Effector CD4-positive, alpha-beta T cell (primary cell): ENCODE measurements around the gene CLEC18B. TPM values are rescaled to one million over a fixed set of nuclear protein-coding genes. Genes with fewer than 3 reads are reported as not detected.
"Not testable (repeated sequence)": the region's sequence is repeated elsewhere in the genome, so short reads cannot be mapped to it uniquely, and the experiment has no call there.

Experiments
- DNase-seq: peaks from one replicate; pipeline ENCODE4 v3.0.0-alpha.2; 2020
- total RNA-seq: gene quantifications from one replicate; lab custom pipeline; 2026; lab: John Stamatoyannopoulos, UW

CLEC18B gene
- not detected for total RNA-seq

DNA sequence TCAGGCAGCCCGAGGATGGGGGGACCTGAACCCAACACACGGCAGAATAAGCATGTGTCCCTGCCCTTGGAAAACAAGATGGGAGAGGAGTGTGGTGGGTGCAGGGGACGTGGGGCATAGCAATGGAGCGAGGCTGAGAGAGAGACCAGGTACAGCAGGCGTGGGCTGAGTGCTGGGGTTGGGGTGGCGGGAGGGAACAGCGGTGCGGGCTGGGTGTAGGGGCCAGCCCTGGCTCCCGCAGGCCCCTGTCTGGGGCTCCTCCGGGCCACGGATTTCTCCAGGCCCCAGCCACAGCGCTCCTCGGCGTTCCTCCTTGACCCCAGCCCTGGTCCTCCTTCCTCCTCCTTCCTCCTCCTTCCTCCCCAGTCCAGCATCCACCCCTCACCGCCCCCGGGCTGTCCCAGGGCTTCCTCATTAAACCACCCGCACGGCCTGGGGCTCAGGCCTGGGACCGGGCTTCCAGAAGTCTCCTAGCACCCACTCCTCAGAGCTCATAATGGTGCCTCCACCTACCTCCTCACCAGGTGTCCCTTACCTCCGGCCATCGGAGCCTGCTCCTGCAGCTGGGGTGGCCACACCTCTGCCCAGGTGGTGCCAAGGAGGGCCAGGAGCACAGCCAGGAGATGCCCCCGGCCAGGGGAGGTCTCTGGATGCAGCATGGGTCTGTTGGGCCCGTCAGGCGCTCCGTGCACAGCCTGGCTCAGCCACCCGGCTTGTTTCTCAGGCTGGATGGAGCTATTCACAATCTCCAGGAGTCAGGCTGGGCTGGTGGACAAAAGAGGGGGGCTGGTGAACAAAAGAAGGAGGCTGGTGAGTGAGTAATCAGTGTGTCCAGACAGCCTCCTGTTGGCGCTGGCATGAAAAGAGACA lies at the start of gene CLEC18B:
Gene CLEC18B, minus strand, starts transcription at position 867 of the 870 bp plus-strand sequence. Its CDS starts 208 bp downstream, at position 659.
- DNase-seq: not testable (repeated sequence)

DNA sequence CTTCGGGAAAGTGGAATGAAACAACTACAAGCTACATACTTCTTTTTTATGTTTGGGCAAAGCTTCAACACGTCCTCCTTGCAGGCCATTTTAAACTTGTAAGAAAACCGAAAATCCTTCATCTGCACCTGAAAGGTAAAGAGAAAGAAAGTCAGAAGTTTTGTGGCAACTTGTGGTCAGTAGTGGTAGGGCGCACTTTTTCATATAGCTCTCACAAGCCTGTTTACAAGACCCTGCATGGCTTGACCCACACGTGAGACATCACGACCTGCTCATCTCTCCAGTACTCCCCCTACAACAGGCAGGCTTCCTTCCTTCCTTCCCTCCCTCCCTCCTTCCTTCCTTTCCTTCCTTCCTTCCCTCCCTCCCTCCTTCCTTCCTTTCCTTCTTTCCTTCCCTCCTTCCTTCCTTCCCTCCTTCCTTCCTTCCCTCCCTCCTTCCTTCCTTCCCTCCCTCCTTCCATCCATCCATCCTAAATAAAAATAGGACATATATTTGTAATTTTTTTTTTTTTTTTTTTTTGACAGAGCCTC lies 48.7 kb upstream of the CLEC18B start:
- DNase-seq: no peak

DNA sequence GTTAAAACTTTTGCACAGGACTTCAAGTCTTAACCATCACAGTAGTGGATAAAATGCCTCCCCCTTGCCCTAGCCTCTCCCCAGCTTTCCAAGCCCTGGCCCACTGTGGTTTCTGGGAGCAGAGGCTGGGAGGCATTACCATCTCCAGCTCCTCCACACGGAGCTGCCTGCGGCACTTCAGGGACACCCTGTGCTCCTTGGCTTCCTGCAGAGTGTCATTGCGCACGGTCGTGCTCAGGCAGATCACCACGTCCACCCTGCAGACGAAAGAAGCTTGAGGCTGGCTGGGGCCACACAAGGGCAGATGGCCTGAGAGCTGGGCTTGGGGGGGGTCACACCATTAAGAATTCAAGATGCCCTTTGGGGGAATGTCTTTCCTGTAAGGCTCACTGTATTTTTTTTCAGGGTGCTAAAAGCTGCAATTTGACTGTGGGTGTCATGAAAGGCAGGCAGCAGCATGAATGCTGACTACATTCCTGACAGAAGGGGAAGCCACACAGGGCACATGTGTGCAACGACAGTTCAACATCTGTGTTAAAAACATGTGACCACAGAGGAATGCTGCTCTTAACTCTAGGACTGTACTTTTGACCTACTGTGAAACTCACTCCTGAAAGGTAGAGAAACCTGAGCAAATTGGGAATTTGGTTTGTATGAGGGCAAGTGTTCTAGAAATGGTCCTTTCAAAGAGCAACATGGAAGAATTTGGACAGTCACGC lies 47.7 kb upstream of the CLEC18B start:
- no peak for DNase-seq

DNA sequence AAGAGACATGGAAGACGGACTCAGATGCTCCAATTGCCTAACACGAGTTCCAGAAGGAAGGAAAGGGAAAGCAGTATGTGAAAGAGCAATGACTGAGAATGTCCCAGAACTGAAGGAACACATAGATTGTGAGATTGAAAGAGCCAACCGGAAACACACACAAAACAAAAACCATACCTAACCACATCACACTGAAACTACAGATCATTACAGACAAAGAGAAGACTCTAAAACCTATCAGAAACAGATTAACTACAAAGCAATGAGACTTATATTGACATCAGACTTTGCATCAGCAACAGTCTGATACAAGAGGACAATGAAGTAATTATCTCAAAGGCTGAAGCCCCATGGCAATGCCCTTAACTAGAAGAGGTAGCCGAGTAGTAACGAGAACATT lies 45.6 kb upstream of the CLEC18B start:
- no peak for DNase-seq

DNA sequence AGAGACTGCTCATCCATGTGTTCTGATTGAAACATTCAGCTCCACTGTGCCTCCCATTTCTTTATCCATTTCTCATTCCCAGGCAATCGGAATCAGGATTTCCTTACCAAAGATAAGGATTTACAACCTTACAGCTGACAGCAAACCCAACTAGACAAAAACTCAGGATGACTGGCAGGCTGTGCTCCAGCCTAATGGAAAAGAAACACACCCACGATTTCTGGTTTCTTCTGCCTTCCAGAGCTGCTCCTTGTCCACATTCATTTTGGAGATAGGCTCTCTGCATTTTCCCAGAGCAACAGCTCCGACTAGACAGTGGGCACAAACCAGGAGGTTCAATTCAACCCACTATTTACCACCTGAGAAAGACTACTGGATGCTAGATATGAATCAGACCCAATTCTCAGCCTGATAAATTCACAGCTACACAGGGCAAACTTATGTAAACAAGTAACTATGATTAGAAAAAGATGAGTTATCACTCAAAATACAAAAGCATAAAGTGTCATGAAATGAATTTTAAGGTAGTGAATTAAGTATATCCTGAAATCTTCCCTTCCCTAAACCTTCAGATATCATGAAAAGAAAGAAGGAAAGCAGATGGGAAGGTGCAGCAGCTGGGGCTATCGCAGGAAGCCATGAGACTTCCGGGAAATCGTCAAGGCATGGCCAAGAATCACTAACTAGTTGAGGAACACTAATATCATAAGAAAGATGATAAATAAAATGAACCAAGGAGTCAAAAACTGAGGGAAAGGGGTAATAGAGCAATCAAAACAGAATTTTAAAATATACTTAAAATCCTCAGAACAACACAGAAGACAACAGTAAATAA lies 44.8 kb upstream of the CLEC18B start:
- DNase-seq: no peak

DNA sequence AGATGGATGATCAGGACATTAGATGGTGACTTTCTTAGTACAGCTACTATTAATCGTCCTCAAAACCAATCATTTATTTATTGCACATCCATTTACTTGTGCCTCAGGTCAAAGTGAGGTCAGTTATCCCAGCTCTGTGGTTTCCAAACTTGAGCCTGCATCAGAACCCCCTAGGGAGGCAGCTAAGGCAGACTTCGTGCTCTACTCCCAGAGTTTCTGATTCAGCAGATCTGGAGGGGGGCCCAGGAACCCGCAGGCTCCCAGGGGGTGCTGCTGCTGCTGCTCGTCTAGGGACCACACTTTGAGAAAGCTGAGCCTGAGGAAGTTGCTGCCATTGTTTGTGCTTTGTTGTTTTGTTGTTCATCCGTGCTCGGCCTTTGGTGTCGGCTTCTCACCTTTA lies 44.0 kb upstream of the CLEC18B start:
- DNase-seq: no peak

DNA sequence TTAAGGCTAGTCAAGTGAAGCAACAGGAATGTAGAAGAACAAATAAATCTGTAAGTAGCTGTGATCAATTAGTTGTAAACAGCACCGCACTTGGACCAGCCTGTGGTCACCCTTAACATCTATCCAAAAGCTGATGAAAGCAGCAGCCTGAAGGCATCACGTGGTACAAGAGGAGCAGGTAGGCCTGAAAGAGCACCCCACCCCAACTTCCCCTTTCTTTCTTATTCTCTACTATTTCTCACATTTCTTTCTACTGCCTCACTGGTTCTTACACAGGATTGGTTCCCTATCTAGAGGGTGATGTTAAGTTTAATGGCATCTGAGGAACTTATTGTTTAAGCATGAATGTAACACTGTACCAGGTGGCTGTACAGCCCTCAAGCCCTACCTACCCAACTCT lies 42.6 kb upstream of the CLEC18B start:
- DNase-seq: no peak

DNA sequence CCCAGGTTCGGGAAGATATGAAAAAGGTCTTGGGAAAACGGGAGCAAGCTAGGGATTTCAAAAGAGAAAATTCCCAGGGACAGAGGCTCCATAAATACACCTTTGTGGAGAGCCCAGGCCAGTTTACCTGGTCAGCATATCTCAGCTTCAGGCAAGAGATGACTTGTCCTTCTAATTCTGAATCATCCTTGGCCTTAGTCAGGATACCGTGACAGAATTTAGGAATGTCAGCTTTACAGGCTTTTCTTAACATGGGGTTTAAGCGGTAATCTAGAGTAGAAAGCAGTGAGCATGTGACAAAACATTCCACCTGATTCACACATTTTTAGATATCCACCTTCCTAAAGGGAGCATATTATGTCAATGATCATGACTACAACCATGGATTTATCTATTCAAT lies 41.1 kb upstream of the CLEC18B start:
- no peak for DNase-seq

DNA sequence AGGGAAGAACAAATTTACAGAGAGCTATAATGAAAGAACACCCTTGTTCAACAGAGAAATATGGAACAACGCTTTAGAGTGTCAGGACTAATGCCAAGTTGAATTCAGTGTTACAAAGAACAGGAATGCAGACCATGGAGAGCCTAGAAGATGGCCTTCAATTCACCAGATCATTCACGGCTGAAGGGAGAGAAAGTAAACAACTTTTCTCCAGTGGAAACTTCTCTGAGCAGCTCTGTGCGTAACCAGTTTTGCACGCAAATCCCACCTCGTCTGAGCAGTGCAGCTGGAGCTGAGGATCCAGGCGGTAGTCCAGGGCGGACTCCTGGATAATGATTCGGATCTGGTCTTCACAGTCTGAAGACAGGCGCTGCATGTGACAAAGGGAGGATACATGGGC lies 40.5 kb upstream of the CLEC18B start:
- no peak for DNase-seq

DNA sequence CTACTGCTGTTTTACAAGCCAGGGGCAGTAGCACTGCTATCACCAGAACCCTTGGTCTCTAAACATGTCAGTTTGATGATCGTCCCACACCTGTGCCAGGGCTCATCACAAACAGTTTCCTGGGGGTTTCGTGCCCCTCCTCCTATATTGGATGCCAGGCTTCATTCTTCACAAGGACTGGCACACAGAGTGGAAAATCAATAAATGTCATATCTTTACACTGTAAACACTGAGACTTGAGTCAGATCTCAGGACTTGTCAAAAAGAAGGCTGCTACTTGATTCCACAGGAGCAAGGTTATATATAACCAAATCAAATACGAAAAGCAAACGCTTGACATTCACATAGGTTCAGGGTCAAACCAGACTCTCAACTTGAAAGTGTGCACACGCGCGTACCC lies 39.3 kb upstream of the CLEC18B start:
- DNase-seq: no peak

DNA sequence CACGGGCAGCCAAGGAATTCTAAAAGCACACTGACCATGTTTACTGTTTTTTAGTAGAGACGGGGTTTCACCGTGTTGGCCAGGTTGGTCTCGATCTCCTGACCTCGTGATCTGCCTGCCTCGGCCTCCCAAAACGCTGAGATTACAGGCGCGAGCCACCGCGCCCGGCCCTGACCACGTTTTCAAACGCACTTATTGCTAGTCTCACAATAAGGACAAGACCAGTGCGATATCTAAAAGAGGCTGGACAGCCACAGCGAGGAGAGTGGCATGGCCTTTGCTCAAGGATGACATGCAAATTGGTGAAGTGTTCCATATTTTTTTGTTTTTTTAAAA lies 35.0 kb upstream of the CLEC18B start:
- DNase-seq: no peak

DNA sequence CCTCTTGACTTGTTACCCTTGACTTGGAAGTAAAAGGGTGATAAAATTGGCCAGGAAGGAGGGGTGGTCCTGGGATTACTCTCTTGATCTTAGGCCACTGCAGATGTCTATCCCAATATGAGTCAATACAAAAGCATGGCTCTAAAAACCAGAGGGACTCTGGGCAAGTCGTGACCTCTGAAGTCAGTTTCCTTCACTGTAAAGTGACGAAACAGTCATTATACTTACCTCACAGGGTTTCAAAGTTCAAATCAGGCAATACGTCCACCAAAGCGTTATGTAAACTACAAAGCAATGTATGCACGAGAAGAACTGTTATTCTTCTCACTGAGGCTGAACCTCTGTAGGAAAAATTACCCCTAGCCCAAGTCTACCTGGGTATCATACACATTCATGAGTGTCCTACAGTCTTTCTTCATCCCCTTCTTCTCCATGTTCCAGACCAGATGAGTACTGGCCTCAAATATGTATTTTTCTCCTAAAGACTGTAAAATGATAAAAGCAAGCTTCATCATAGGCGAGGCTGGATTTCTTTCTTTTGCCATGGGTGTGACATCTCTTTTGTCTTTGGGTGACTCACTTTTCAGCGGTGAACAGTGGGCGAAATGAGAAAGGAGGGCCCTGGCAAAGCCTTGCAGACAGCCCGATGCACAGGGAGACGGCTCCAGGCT lies 34.5 kb upstream of the CLEC18B start:
- DNase-seq: no peak

DNA sequence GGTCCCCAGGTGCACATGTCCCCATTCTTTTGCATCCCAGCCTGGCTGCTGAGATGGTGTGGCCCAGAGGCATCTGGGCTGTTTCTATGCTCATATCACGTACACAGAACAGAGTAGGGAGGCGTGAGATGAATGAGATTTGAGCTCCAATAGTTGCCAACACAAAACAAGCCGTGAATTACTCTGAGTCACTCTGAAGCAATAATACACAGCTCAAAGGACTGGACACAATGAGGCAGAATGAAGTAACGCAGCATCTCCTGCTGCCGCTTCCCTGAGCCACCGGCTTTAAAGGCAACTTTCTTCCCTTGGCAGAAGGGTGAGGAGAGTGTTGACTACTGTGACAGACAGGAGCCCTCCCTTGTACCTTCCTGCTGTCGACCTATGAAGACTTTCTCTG lies 33.9 kb upstream of the CLEC18B start:
- no peak for DNase-seq

DNA sequence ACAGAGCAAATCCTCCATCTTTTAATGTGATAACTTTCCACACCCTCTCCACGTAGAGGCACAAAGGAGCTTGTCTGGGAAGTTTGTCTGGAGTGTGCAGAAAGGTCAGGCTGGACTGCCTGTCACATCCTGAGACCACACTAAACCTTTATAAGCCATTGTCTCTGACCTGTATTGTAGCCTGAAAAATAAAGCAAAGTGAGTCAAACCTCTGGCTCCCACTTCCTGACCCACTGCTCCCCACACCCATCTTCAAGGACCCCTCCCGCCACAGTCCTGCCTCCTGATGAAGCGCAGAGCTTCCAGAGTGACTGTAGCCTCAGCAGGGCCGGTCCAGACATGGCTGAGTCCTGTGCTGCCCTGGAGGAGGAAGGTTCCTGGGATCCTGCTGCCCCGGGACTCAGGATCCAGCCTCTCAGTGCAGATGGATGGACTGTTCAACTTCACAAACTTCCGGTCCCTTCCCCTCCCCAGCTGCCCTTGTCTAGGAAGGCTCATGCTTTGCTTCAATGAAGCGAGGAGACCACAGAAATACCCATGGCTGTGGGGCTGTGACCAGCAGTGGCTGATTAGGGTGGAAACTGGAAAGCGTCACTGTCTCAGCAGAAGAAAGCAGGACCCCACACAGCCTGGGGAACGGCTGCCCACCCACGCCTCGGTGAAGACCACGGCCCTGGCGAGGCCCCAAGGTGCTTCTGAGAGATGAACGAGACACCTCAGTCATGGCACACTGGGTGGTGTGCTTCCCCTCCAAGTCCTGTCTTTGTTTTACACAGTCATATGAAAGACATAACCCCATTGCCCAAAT lies 30.9 kb upstream of the CLEC18B start:
- no peak for DNase-seq

DNA sequence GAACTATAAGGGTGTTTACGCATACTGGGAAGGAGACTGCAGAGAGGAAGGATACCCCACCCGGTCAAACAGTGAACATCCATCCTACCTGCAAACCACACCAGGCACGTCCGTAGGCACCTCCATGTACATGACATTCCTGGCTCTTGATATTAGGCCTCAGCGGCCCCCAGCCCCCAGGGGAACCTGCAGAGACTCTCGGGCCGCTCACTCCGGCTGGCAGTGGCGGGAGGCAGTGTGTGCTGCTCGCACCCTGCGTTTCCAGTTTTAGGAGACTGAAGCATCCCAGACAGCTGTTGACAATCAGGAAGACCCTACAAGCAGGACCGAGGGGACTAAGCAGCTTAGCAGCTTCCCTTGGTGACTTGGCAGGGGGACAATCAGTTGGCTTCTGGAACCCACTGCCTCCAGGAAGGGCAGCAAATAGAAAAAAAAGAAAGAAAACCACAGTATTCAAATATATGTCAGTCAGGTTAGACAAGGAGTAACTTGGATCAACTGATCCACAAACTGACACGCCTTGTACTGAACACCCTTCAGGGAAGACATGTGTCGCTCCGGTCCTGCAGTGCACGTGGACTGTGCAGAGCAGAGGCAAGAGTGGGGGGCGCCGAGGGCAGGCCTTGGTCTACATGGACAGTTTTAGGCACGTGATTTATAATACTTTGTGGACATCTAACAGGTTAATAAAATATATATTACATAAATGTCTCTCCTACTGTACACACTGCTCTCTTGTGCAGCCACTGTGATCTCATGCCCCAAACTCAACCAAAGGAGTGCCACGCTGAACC lies 29.9 kb upstream of the CLEC18B start:
- DNase-seq: no peak

DNA sequence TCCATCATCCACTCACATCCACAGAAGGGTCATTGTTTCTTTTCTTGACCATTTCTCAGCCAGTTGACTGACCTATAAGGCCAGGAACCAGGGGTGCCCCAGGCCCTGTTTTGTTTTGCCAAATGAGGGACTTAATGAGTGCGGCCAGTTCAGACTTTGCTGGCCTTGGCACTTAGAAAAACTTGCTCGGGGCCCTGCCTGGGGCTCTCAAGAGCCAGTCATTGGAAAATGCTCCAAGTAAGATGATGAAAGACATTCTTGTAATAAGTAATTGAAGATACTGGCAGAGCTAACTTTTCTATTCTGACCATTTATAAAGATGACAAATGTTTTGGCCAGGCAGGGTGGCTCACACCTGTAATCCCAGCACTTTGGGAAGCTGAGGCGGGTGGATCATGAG lies 29.0 kb upstream of the CLEC18B start:
- DNase-seq: no peak

DNA sequence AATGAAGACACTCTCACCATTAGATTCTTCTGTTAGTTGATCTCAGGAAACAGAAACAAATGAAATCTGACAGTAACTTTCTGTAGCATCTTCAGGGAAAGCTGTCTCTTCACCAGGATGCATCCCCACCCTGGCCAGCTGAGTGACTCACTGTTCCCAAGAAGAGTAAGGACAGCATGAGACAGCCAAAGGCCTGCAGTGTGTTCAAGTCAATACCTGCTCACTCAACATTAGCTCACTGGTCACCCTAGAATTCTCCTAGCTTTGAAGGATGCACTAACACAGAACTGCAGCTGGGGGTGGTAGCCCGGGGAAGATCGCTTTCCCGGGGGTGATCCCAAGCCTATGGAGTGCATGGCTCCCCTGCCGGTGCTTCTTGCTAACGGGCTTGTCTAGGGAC lies 28.2 kb upstream of the CLEC18B start:
- no peak for DNase-seq

DNA sequence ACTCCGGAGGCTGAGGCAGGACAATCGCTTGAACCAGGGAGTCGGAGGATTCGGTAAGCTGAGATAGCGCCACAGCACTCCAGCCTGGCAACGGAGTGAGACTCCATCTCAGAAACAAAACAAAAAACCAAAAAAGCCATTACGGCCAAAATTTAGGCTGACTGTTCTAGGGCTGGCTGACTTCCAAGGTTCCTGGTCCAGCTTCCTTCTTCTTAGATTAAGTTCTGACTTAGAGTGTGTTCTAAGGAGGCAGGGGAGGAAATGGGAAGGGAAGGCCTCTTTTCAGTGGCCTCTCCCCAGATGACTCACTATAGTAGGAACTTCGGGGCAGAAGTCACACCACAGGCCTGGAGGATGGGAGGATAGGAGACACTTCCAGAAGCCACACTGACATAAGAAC lies 27.7 kb upstream of the CLEC18B start:
- DNase-seq: no peak

DNA sequence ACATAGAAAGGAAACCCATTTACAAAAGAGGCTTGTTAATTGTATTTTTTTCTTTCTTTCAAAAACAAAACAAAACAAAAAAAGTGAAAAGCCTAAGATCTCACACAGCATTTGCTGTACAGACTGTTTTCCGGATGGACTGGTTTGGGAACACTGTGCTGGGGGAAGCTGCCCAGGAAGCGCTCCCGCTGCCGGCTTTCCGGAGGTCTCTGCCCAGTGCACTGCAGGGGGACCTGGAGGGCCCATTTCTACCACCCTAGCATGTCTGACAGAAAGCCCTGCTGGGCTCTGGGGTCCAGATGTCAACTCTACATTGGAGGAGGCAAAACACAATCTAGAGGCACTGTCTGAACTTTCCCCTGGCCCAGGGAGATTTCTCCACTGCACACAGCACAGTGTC lies 26.3 kb upstream of the CLEC18B start:
- no peak for DNase-seq

DNA sequence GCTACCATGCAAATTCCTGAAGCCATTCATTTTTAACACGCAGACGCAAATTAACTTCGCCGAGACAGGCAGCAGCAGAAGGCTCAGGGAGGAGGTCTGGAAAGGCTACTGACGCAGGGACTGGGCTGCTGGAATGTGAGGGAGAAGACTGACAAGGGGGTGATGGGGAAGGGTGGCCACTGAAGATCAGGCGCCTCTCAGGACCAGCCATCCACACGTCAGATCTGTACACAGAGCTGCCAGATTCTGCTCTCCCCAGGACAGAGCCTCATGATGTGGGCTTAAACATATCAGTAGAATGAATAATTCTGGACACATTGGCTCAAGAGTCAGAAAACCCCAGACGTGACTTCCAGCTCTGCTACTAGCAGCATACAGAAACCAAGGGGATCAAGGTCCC lies 25.6 kb upstream of the CLEC18B start:
- no peak for DNase-seq
